Measurements from ENCODE around the gene NALCN.

NALCN gene

GRCh38 chr13:101205408-101205807 is 210.9 kb downstream of the NALCN start:
- DNase-seq (ENCODE audit: low spot score) = no peak

DNA sequence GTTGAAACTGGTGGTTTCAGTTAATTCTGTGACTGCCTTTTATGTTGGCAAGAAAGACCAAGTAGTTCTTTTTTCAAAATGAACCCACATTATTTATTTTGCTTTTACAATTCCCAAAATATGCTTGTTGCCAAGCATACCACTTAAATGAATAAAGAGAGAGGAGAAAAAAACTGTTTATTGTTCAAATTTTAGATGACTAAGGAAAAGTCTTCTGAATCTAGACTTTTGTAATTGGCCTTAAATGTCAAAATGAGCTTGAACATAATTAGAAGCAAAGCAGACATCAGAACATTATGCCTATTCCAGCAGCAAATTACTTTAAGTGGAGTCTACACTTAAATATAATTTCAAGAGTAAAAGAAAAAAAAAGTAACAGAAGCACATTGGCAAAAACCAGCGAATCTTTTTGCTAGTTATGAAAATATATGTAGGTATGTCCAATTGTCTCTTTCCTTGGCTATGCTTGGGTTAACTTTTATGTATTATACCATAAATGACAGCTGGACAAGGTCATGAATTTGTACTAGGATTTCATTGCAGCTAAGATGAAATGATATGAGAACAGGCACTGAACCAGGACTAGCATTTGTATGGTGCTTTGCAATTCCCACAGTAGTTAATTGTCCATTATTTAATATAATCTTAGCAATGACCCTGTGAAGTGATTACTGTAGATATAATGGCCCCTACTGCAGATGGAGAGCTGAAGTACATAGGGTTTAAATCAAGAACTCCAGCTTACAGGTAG is 211.9 kb downstream of the NALCN start:
- no peak for DNase-seq (ENCODE audit: low spot score)

- no peak for DNase-seq (ENCODE audit: low spot score)
Measured at GRCh38 chr13:101202590-101202989, 213.7 kb downstream of the NALCN start.

DNA sequence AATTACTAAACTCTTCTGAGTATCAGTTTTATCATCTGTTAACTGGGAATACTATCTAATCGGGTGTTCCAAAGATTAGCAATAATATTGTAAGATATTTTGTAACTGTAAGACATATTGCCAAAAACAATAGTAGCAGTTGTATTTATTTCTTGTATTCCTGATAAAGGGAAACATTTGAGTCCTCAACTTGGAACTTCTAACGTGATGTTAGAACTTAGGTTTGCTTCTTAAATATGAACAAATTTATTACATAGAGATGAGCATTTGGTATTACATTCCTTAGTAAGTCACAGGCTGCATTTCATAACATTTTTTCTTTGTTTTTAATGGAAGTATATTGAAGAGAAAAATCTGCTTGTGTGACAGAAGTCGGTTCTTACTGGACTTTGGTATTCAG is 225.3 kb downstream of the NALCN start:
- no peak for DNase-seq (ENCODE audit: low spot score)

- DNase-seq (ENCODE audit: low spot score) = no peak
Measured at GRCh38 chr13:101190337-101190736, 226.0 kb downstream of the NALCN start.

GRCh38 chr13:101185606-101186005 is 230.7 kb downstream of the NALCN start:
- DNase-seq (ENCODE audit: low spot score) = no peak

GRCh38 chr13:101181076-101181685 is 235.1 kb downstream of the NALCN start:
- DNase-seq (ENCODE audit: low spot score) = no peak

DNA sequence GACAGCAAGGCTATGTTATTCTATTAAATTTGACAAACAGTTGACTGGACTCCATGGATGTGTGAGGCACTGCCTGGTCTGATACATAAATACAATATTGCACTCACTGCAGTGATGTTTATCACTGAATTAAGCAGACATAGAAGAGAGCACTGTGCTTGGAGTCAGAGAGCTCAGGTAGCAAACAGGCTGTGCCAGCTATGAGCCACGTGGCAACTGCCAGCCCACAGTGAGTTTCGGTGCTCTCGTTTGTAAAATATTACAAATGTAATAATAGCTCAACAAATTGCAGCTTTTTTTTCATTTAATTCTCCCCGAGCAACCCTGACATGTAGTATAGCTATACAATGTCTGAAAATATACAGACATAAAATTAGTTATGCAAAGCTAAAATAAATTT is 237.3 kb downstream of the NALCN start:
- no peak for DNase-seq (ENCODE audit: low spot score)

DNA sequence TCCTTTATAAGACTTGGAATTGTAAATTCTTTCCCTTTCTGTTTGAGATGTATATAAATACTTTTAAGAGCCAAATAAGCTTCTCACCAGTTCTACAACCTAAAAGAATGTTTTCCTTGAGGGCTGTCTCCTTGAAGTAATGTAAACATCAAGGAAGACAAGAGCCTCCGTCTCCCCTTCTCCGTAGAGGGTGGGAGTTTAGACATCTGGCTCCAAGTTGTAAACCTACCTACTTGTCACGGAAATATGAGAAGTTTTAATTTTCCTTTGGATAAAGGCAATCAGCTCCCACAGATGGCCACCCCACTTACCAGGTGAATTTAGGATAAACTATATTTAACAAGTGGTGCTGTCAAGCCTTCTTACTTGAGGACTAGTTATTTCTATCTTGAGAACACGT is 237.9 kb downstream of the NALCN start:
- no peak for DNase-seq (ENCODE audit: low spot score)

- DNase-seq (ENCODE audit: low spot score) = no peak
Measured at GRCh38 chr13:101170306-101170705, 246.0 kb downstream of the NALCN start.

GRCh38 chr13:101157261-101157660 is 259.0 kb downstream of the NALCN start:
- DNase-seq (ENCODE audit: low spot score) = no peak

- DNase-seq (ENCODE audit: low spot score) = no peak
Measured at GRCh38 chr13:101155920-101156319, 260.4 kb downstream of the NALCN start.

- no peak for DNase-seq (ENCODE audit: low spot score)
Measured at GRCh38 chr13:101152184-101152583, 264.1 kb downstream of the NALCN start.

GRCh38 chr13:101150998-101151397 is 265.3 kb downstream of the NALCN start:
- no peak for DNase-seq (ENCODE audit: low spot score)

- no peak for DNase-seq (ENCODE audit: low spot score)
Measured at GRCh38 chr13:101149735-101150384, 266.4 kb downstream of the NALCN start.

DNA sequence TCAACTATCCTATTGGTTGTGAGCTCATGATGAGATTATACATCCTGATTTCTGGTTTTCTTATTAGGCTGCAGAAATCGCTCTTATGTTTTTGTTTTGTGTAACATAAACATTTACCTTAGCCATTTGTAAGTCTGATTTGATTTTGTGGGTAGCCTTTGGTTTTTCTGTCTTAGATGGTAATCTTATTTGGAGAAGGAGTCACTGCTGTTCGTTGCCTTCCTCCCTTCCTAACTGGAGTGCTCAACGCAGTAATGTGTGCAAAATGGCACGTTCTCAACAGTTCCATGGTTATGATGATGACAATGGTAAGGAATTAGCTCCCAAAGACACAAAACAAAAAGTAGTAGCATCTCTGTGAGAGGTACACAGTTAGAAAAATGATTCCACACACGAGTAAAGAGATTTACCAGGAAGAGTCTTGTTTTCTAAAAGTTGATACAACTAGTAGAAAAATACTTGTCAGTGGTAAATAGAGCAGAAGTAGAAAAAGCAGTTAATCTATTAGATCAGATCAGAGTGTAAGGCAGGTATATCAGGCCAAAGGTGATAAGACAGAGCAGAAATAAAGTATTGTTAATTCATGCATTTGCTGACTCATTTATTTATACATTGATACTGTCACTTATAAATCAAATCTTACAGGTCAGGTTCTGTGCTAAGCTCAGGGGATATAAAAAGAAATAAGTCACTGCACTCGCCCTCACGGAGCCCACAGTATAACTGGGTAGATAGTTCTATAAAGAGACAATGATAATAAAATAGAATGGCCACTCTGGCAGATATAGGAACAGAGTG is 270.0 kb downstream of the NALCN start:
- DNase-seq (ENCODE audit: low spot score) = no peak

- peak; percentile 75 for DNase-seq (ENCODE audit: low spot score)
Measured at GRCh38 chr13:101144808-101145419, 271.4 kb downstream of the NALCN start.

DNA sequence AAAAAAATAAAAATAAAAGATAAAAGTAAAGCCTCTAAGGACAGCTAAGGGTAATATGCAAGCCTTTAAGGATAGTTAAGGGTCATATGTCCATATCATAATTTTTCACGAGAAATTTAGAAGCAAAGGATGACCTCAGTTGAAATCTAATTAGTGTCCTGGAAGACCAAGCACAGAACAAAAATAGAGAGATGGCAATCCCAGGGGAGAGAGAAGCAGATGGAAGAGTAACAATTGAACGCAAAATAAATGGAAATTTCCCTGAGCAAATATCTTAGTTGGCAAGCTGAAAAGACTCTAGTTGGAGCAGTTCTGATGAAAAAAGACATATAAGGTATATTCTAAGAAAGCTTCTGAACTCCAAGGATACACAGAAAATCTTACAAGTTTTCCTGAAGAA is 275.4 kb downstream of the NALCN start:
- peak; percentile 83 for DNase-seq (ENCODE audit: low spot score)

DNA sequence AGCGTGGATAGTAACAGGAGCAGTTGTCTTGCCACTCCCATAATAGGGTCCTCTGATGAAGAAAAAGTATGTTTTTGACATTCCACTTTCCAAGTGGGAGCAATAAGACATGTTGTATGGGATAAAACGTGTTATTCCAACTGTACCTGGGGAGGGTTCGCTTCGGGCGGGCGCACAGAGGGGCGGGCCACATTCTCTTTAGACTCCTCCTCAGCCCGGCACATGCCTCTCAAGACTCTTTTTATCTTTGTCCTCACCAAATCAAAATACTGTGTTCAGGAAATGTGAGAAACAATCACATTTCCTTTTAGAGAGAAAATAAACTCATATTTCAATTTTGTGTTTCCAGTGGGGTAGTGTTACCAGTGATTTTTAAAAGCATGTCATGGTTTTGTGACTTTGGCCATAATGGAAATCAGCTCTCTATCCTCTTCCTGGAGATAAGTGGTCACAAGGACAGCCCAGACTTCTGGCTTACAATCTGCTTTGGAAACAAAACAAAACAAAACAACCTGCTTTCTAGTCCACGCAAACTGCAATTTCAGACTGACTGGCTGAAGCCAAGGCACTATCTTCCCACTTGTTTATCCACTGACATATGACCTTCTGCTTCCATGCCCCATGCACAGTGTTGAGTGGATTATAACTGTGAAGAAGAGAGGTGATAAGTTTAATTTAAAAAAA is 276.1 kb downstream of the NALCN start:
- DNase-seq (ENCODE audit: low spot score) = peak; percentile 63

- DNase-seq (ENCODE audit: low spot score) = no peak
Measured at GRCh38 chr13:101139081-101139480, 277.2 kb downstream of the NALCN start.

DNA sequence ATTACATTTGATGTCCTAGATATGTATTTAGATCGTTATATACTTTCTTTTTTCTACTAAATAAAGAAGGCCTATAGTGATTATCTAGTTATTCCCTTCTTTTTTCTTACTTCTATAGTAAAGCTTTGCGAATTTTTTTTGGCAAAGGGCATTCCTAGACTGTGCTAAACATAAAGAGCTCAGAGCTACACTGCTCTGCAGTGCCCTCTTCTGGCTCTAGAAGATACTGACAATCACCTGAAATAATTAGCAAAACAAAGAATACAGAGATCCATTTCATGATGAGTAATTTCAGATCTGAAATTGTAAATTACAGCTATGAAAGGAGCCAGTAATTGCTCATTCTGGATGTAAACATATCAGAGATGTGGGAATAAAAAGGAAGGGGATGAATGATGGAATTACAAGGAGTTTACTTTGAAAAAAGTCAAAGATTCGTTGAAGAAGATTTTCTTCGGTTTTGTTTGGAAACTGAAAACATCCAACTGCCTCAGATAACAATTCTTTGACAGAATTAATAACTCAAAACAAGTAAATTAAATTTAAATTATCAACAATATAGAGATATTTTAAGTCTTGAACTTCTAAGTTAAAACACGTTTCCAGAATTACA is 288.5 kb downstream of the NALCN start:
- DNase-seq (ENCODE audit: low spot score) = peak; percentile 74

Measured in cerebellar cortex (tissue), 1 donor.